Endodermal cell (in vitro differentiated cells): ENCODE measurements around the gene FGFR3. TPM values are rescaled to one million over a fixed set of nuclear protein-coding genes. Genes with fewer than 3 reads are reported as not detected.

ENCODE experiments used
- DNase-seq: peaks from one replicate; pipeline ENCODE4 v3.0.0-alpha.2; 2017
- H3K27ac ChIP-seq: 2 replicates; pipeline ENCODE4 v1.5.1; 2013; ENCODE audit warnings: mild to moderate bottlenecking, low read depth, low read length, moderate library complexity
- H3K27me3 ChIP-seq: 2 replicates; pipeline ENCODE4 v1.6.1; 2013; ENCODE audit warnings: mild to moderate bottlenecking, low read length, moderate library complexity; ENCODE audit not compliant: insufficient read depth, control insufficient read depth, poor library complexity, severe bottlenecking
- H3K36me3 ChIP-seq: 2 replicates; pipeline ENCODE4 v1.7.0; 2013; ENCODE audit warnings: mild to moderate bottlenecking, low read length, moderate library complexity; ENCODE audit not compliant: control insufficient read depth, insufficient read depth
- H3K4me1 ChIP-seq: one replicate; pipeline ENCODE4 v1.7.0; 2013; ENCODE audit warnings: low read length; ENCODE audit not compliant: control insufficient read depth, insufficient read depth
- H3K4me3 ChIP-seq: 2 replicates; pipeline ENCODE4 v1.5.1; 2013; ENCODE audit warnings: mild to moderate bottlenecking, low read length, moderate library complexity
- H3K9ac ChIP-seq: 2 replicates; pipeline ENCODE4 v1.6.1; 2013; ENCODE audit warnings: mild to moderate bottlenecking, low read length, moderate library complexity; ENCODE audit not compliant: poor library complexity, severe bottlenecking; ENCODE audit errors: extremely low read depth
- H3K9me3 ChIP-seq: 2 replicates; pipeline ENCODE4 v1.6.1; 2013; ENCODE audit warnings: mild to moderate bottlenecking, low read length, moderate library complexity; ENCODE audit not compliant: control insufficient read depth
- H3K27ac Mint-ChIP-seq: 2 replicates; pipeline ENCODE4 v1.8.0; 2020; ENCODE audit warnings: mixed read lengths
- H3K27me3 Mint-ChIP-seq: 2 replicates; pipeline ENCODE4 v1.8.0; 2021; ENCODE audit warnings: mild to moderate bottlenecking, mixed read lengths; ENCODE audit not compliant: insufficient read depth
- H3K36me3 Mint-ChIP-seq: 2 replicates; pipeline ENCODE4 v1.8.0; 2020; ENCODE audit warnings: low read depth, mixed read lengths
- H3K4me1 Mint-ChIP-seq: 2 replicates; pipeline ENCODE4 v1.8.0; 2020; ENCODE audit warnings: mixed read lengths
- H3K4me3 Mint-ChIP-seq: 2 replicates; pipeline ENCODE4 v1.8.0; 2020; ENCODE audit warnings: mild to moderate bottlenecking, moderate library complexity, mixed read lengths
- H3K9me3 Mint-ChIP-seq: 2 replicates; pipeline ENCODE4 v1.8.0; 2020; ENCODE audit warnings: mild to moderate bottlenecking, mixed read lengths
- WGBS, 2 experiments: methylation state at CpG; one replicate each; pipeline versions ENCODE4 v1.1.5 to v1.1.7; 2013; ENCODE audit warnings: missing lambda C conversion rate in 2 of 2, mixed read lengths in 1 of 2; ENCODE audit not compliant: insufficient coverage in 1 of 2, insufficient read length in 1 of 2; 5-methylcytosine and 5-hydroxymethylcytosine counted together
- total RNA-seq, 2 donors: library from RNA; stranded (reverse); fragmentation: NEBNext Ultra II Directional in 1 of 2; extraction: Animal tissue kit (Norgen Biotek cat#: 25700) in 1 of 2; gene quantifications; 2 replicates in 1 of 2; 3 replicates in 1 of 2; pipeline ENCODE4 v1.2.1, GENCODE V29; 2021
- TF ChIP-seq, protein P1 (sequence below): fragments of 200-600 bp; sonication (generic); conservative IDR thresholded peaks from 2 replicates; pipeline ENCODE4 v1.5.0; 2021; ENCODE audit warnings: antibody characterized with exemption, mild to moderate bottlenecking

FGFR3 gene
- total RNA-seq, 2 donors from 2014 or later, result 107 to 125 TPM

DNA sequence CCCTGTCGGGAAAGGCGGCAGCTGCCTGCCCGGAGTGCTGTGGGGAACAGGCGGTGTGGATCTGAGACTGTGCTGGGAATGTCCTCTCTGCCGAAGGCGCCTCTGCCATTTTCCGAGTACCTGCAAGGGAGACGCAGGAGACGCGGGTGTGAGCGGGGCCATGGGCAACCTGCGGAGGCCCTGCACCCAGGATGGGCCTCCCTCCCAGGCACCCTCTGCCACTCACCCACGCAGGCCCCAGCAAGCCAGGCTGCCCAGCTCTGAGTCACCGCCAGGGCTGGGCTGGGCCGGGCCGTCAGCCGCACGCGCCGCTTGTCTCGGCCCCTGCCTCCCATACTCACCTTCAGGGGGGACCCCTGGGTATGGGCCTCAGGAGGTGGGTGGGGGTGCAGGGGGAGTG is 3.5 kb upstream of the FGFR3 start:
- Histone ChIP-seq H3K36me3 (no peaks in the 10 kb centered on the region), H3K9me3 (no peaks in the 10 kb centered on the region), H3K27me3 (peaks cover 17% of the 10 kb centered on the region), H3K4me1 (no peaks in the 10 kb centered on the region), H3K4me3 (no peak overlapping the region), H3K9ac (no peak overlapping the region), H3K27ac (no peak overlapping the region)
- Mint-ChIP-seq H3K27ac (no peak overlapping the region), H3K4me1 (no peaks in the 10 kb centered on the region), H3K27me3 (peaks cover 27% of the 10 kb centered on the region), H3K4me3 (no peak overlapping the region), H3K36me3 (no peaks in the 10 kb centered on the region), H3K9me3 (no peaks in the 10 kb centered on the region)
- no peak for DNase-seq
- 88 to 100% methylated on average over 2 to 16 of the region's 21 CpGs for WGBS, 2 experiments
- TF ChIP-seq, protein P1, sequence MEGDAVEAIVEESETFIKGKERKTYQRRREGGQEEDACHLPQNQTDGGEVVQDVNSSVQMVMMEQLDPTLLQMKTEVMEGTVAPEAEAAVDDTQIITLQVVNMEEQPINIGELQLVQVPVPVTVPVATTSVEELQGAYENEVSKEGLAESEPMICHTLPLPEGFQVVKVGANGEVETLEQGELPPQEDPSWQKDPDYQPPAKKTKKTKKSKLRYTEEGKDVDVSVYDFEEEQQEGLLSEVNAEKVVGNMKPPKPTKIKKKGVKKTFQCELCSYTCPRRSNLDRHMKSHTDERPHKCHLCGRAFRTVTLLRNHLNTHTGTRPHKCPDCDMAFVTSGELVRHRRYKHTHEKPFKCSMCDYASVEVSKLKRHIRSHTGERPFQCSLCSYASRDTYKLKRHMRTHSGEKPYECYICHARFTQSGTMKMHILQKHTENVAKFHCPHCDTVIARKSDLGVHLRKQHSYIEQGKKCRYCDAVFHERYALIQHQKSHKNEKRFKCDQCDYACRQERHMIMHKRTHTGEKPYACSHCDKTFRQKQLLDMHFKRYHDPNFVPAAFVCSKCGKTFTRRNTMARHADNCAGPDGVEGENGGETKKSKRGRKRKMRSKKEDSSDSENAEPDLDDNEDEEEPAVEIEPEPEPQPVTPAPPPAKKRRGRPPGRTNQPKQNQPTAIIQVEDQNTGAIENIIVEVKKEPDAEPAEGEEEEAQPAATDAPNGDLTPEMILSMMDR, result no peak

GRCh38 chr4:1790005-1790404 is 3.1 kb upstream of the FGFR3 start:
- Mint-ChIP-seq H3K9me3 (no peaks in the 10 kb centered on the region), H3K4me3 (no peak overlapping the region), H3K36me3 (no peaks in the 10 kb centered on the region), H3K27me3 (peaks cover 27% of the 10 kb centered on the region), H3K4me1 (no peaks in the 10 kb centered on the region), H3K27ac (no peak overlapping the region)
- 86 to 92% methylated on average over 5 to 10 of the region's 10 CpGs for WGBS, 2 experiments
- no peak for DNase-seq
- no peak overlapping the region for H3K9ac ChIP-seq
- H3K9me3 ChIP-seq, result no peaks in the 10 kb centered on the region
- H3K27ac ChIP-seq, result no peak overlapping the region
- H3K4me3 ChIP-seq, result no peak overlapping the region
- no peaks in the 10 kb centered on the region for H3K36me3 ChIP-seq
- H3K4me1 ChIP-seq, result no peaks in the 10 kb centered on the region
- TF ChIP-seq, protein P1, result no peak
- H3K27me3 ChIP-seq, result peaks cover 17% of the 10 kb centered on the region

DNA sequence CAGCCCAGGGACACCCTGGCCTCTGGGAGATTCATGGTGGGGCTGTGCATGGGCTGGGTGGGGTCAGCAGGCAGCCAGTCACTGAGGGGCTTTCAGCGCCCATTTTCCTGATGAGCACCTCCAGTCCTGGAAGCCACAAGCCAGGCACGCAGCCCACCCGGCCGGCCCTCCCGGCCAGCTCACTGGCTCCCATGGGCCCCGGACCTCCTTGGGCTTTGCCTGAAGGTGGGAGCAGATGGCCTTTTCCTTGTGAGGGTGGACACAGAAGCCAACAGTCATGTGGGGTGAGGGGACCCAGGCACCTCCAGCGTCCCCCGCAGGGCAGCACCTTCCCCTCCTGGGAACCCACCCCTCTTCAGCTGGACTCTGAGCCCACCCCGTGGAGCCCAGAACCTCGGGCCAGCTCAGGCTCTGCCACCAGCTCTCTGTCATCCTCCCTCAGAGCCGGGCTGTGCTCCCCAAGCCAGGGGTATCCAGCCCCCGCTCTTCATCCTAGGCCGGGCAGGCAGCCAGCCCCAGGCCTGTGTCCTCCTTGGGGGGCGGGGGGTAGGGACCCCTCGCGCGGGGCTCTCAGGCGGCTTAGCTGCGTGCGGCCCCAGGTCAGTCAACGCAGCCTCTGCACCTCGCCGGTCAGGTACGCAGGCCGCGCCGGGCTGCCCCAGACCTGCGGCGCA is 798 bp upstream of the FGFR3 start:
- H3K4me3 Mint-ChIP-seq, result peak overlapping the region; percentile 55
- DNase-seq, result no peak
- H3K27me3 ChIP-seq, result peaks cover 17% of the 10 kb centered on the region
- H3K27ac ChIP-seq, result no peak overlapping the region
- H3K9ac ChIP-seq, result no peak overlapping the region
- H3K36me3 ChIP-seq, result no peaks in the 10 kb centered on the region
- H3K4me3 ChIP-seq, result no peak overlapping the region
- H3K36me3 Mint-ChIP-seq, result no peaks in the 10 kb centered on the region
- H3K9me3 Mint-ChIP-seq, result no peaks in the 10 kb centered on the region
- TF ChIP-seq, protein P1, result no peak
- H3K9me3 ChIP-seq, result no peaks in the 10 kb centered on the region
- H3K4me1 ChIP-seq, result peaks cover 7% of the 10 kb centered on the region
- peaks cover 27% of the 10 kb centered on the region for H3K27me3 Mint-ChIP-seq
- H3K27ac Mint-ChIP-seq, result peak overlapping the region; percentile 72
- 26 to 46% methylated on average over 8 to 29 of the region's 29 CpGs for WGBS, 2 experiments
- no peaks in the 10 kb centered on the region for H3K4me1 Mint-ChIP-seq
